Lung (tissue), 12 donors: Measurements from ENCODE around the gene FKRP. TPM values are rescaled to one million over a fixed set of nuclear protein-coding genes. Genes with fewer than 3 reads are reported as not detected.

ENCODE experiments used
- ATAC-seq: fragments of 200-7000 bp; cut with Tn5 transposase; one replicate; pipeline ENCODE4 v1.9.1; 2020; ENCODE audit warnings: moderate number of reproducible peaks; ENCODE audit not compliant: insufficient read depth, low FRiP score
- DNase-seq, 3 donors: peaks; one replicate each; pipeline ENCODE4 v3.0.0-alpha.2; 2013 to 2017
- H3K27ac ChIP-seq, 2 donors: one replicate each; pipeline ENCODE4 v1.5.1; 2013; ENCODE audit warnings: mild to moderate bottlenecking in 2 of 2, moderate library complexity in 2 of 2, control low read depth in 1 of 2, inconsistent platforms in 1 of 2, low read depth in 1 of 2, low read length in 1 of 2
- H3K27me3 ChIP-seq, 3 donors: one replicate each; pipeline ENCODE4 v1.5.1; 2013; ENCODE audit warnings: low read length in 2 of 3; ENCODE audit not compliant: control insufficient read depth in 3 of 3, insufficient read depth in 3 of 3
- H3K36me3 ChIP-seq, 4 donors: one replicate each; pipeline ENCODE4 v1.5.1; 2013; ENCODE audit warnings: low read length in 4 of 4, mild to moderate bottlenecking in 1 of 4, moderate library complexity in 1 of 4; ENCODE audit not compliant: control insufficient read depth in 4 of 4, insufficient read depth in 4 of 4
- H3K4me1 ChIP-seq, 5 donors: one replicate each; pipeline ENCODE4 v1.5.1; 2013; ENCODE audit warnings: low read length in 5 of 5, mild to moderate bottlenecking in 2 of 5, moderate library complexity in 1 of 5; ENCODE audit not compliant: control insufficient read depth in 5 of 5, insufficient read depth in 5 of 5
- H3K4me3 ChIP-seq: one replicate; pipeline ENCODE4 v1.5.1; 2013; ENCODE audit warnings: mild to moderate bottlenecking, control low read depth, moderate library complexity
- H3K9ac ChIP-seq, 2 donors: one replicate each; pipeline ENCODE4 v1.5.1; 2013; ENCODE audit warnings: low read length in 2 of 2, control low read depth in 1 of 2; ENCODE audit not compliant: insufficient read depth in 1 of 2
- H3K9me3 ChIP-seq, 4 donors: one replicate each; pipeline ENCODE4 v1.5.1; 2013; ENCODE audit warnings: low read length in 3 of 4, mild to moderate bottlenecking in 1 of 4, moderate library complexity in 1 of 4; ENCODE audit not compliant: control insufficient read depth in 4 of 4, insufficient read depth in 3 of 4
- WGBS, 2 donors: extraction: QIAGEN DNeasy Blood & Tissue Kit; methylation state at CpG; one replicate each; pipeline ENCODE4 v1.1.7; 2013; 5-methylcytosine and 5-hydroxymethylcytosine counted together
- polyA plus RNA-seq, 2 donors: library from polyadenylated mRNA; stranded (reverse); fragments of 200-250 nt; gene quantifications; one replicate each; pipeline ENCODE4 v1.2.1, GENCODE V29; 2013
- total RNA-seq, 2 donors: library from RNA; depleted of rRNA in 1 of 2; stranded (reverse); fragments of >200 nt in 1 of 2; gene quantifications; one replicate each; pipeline ENCODE4 v1.2.1, GENCODE V29; 2014 to 2021
- TF ChIP-seq, protein P1 (sequence below): IDR thresholded peaks from 2 replicates; pipeline ENCODE4 v1.5.1; 2012; ENCODE audit warnings: mild to moderate bottlenecking; ENCODE audit errors: control extremely low read depth, extremely low read depth
- donor health status: control.
- donor health status: control.
- donor health status: Bipolar disorder and iron deficiency.
- donor health status: healthy.
- donor health status: DM: yes; HTN: yes; CAD: no.

FKRP gene
- total and polyA plus RNA-seq, 4 donors: 10.8 to 23.9 (median 15.2) TPM

- Histone ChIP-seq H3K9ac (no peak overlapping the region), H3K4me1 (peaks cover under 1 to 8% (median 7%) of the 10 kb centered on the region in 5 donors), H3K27me3 (no peaks in the 10 kb centered on the region), H3K4me3 (no peak overlapping the region), H3K9me3 (no peaks in the 10 kb centered on the region), H3K27ac (peak overlapping the region in 1 of 2 donors; percentile 36), H3K36me3 (peaks cover 10 to 60% (median 47%) of the 10 kb centered on the region in 4 donors)
- ATAC-seq: no peak
- no peak for DNase-seq
- TF ChIP-seq, protein P1, sequence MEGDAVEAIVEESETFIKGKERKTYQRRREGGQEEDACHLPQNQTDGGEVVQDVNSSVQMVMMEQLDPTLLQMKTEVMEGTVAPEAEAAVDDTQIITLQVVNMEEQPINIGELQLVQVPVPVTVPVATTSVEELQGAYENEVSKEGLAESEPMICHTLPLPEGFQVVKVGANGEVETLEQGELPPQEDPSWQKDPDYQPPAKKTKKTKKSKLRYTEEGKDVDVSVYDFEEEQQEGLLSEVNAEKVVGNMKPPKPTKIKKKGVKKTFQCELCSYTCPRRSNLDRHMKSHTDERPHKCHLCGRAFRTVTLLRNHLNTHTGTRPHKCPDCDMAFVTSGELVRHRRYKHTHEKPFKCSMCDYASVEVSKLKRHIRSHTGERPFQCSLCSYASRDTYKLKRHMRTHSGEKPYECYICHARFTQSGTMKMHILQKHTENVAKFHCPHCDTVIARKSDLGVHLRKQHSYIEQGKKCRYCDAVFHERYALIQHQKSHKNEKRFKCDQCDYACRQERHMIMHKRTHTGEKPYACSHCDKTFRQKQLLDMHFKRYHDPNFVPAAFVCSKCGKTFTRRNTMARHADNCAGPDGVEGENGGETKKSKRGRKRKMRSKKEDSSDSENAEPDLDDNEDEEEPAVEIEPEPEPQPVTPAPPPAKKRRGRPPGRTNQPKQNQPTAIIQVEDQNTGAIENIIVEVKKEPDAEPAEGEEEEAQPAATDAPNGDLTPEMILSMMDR: no peak
- 68 to 82% methylated on average over 23 of the region's 23 CpGs for WGBS, 2 donors
Measured at GRCh38 chr19:46732966-46733689, 12.7 kb upstream of the FKRP start.

DNA sequence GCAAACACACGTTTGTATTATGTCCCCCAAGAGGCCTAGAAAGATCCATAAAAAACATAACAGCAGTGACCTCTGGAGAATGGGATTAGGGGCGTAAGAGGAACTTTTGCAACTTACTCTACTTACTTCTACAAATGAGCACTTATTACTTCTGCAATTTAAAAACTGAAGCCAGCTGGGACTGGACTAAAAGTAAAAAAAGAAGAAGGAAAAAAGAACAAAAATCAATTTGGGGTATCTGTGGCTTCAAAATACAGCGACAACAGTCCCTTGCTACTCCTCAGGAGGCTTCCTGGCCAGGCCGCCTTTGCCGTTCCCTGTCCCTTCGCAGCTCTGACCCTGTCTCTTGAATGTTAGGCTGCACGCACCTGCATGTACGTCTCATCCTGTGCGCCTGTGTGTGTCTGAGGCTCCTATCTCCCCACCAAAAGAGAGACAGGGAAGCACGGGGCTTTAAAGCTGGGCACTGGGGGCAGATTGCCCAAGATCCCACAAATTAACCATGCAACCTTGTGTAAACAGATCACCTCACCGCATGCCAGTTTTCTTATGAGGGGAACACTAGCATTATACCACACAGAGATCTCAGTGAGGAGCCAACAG, 12.1 kb upstream of the FKRP start:
- H3K9ac ChIP-seq: no peak overlapping the region
- 38 to 76% methylated on average over 11 of the region's 11 CpGs for WGBS, 2 donors
- no peak overlapping the region for H3K4me3 ChIP-seq
- ATAC-seq: no peak
- no peaks in the 10 kb centered on the region for H3K9me3 ChIP-seq
- TF ChIP-seq, protein P1: no peak
- no peak for DNase-seq
- peaks cover 3 to 15% (median 8%) of the 10 kb centered on the region in 5 donors for H3K4me1 ChIP-seq
- H3K36me3 ChIP-seq: peaks cover 10 to 61% (median 47%) of the 10 kb centered on the region in 4 donors
- H3K27ac ChIP-seq: peak overlapping the region in 1 of 2 donors; percentile 27
- no peaks in the 10 kb centered on the region for H3K27me3 ChIP-seq

- TF ChIP-seq, protein P1: no peak
- H3K27me3 ChIP-seq: no peaks in the 10 kb centered on the region
- peaks cover 5 to 44% (median 32%) of the 10 kb centered on the region in 4 donors for H3K36me3 ChIP-seq
- no peaks in the 10 kb centered on the region for H3K9me3 ChIP-seq
- peaks cover 3 to 30% (median 12%) of the 10 kb centered on the region in 5 donors for H3K4me1 ChIP-seq
- peak; percentile 53 to 73 (median 66) for DNase-seq
- peak overlapping the region in 1 of 2 donors; percentile 65 for H3K27ac ChIP-seq
- H3K4me3 ChIP-seq: no peak overlapping the region
- no peak overlapping the region for H3K9ac ChIP-seq
- WGBS, 2 donors: 51 to 67% methylated on average over 22 of the region's 22 CpGs
- ATAC-seq: no peak
Measured at GRCh38 chr19:46736531-46737297, 9.1 kb upstream of the FKRP start.
